HepG2 (cell line): ENCODE data around the gene ATG2A. TPM values are rescaled to one million over a fixed set of nuclear protein-coding genes. Genes with fewer than 3 reads are reported as not detected.

Source experiments
- HNF4G ChIP-seq, 2 experiments: sonication (generic) in 1 of 2; formaldehyde crosslinking in 1 of 2; IDR thresholded peaks; 2 replicates each; pipeline versions ENCODE4 v1.4.0 to v1.6.1; 2011 to 2020; ENCODE audit warnings: borderline replicate concordance in 2 of 2, low read depth in 2 of 2, mild to moderate bottlenecking in 2 of 2, low read length in 1 of 2, missing genetic modification reagents in 1 of 2, moderate library complexity in 1 of 2
- KDM1A ChIP-seq: IDR thresholded peaks from 2 replicates; pipeline ENCODE4 v1.6.1; 2016; ENCODE audit warnings: missing compliant biosample characterization
- TERF1 ChIP-seq: sonication (generic); formaldehyde crosslinking; IDR thresholded peaks from 2 replicates; pipeline ENCODE4 v1.8.0; 2022; ENCODE audit warnings: mild to moderate bottlenecking, missing genetic modification reagents, moderate library complexity
- THAP11 ChIP-seq: IDR thresholded peaks from 2 replicates; pipeline ENCODE4 v1.6.1; 2016; ENCODE audit warnings: missing biosample characterization, missing genetic modification reagents
- THAP8 ChIP-seq: sonication (generic); formaldehyde crosslinking; IDR thresholded peaks from 2 replicates; pipeline ENCODE4 v1.5.1; 2020; ENCODE audit warnings: missing genetic modification reagents, mild to moderate bottlenecking, borderline replicate concordance
- ZBTB25 ChIP-seq: IDR thresholded peaks from 2 replicates; pipeline ENCODE4 v1.6.1; 2018; ENCODE audit warnings: missing genetic modification reagents
- ZFP36L1 ChIP-seq: sonication (generic); formaldehyde crosslinking; IDR thresholded peaks from 2 replicates; pipeline ENCODE4 v1.8.0; 2022; ENCODE audit warnings: mild to moderate bottlenecking, missing genetic modification reagents, moderate library complexity
- ZMAT3 ChIP-seq: sonication (generic); formaldehyde crosslinking; conservative IDR thresholded peaks from 2 replicates; pipeline ENCODE4 v1.7.0; 2021; ENCODE audit warnings: missing genetic modification reagents
- ZNF124 ChIP-seq: sonication (generic); formaldehyde crosslinking; IDR thresholded peaks from 2 replicates; pipeline ENCODE4 v1.4.0; 2020; ENCODE audit warnings: missing genetic modification reagents
- ZNF362 ChIP-seq: sonication (generic); formaldehyde crosslinking; IDR thresholded peaks from 2 replicates; pipeline ENCODE4 v1.4.0; 2020; ENCODE audit warnings: missing genetic modification reagents, mild to moderate bottlenecking, borderline replicate concordance
- ZNF431 ChIP-seq: sonication (generic); formaldehyde crosslinking; IDR thresholded peaks from 2 replicates; pipeline ENCODE4 v1.9.0; 2022; ENCODE audit warnings: missing genetic modification reagents, low read depth, mild to moderate bottlenecking, borderline replicate concordance
- ZNF605 ChIP-seq: sonication (generic); formaldehyde crosslinking; IDR thresholded peaks from 2 replicates; pipeline ENCODE4 v1.8.0; 2022; ENCODE audit warnings: mild to moderate bottlenecking, missing genetic modification reagents
- ZNF710 ChIP-seq: sonication (generic); formaldehyde crosslinking; IDR thresholded peaks from 2 replicates; pipeline ENCODE4 v1.5.0; 2020; ENCODE audit warnings: mild to moderate bottlenecking, missing genetic modification reagents, borderline replicate concordance
- ZSCAN21 ChIP-seq: sonication (generic); formaldehyde crosslinking; IDR thresholded peaks from 2 replicates; pipeline ENCODE4 v1.8.0; 2022; ENCODE audit warnings: mild to moderate bottlenecking, missing genetic modification reagents, moderate library complexity, borderline replicate concordance
- polyA plus RNA-seq, 8 experiments: library from polyadenylated mRNA; depleted of rRNA in 3 of 8; stranded (reverse) in 7 of 8; unstranded in 1 of 8; fragments of >200 nt; fragmentation: Illumina TruSeq in 4 of 8; extraction: Trizol in 4 of 8; gene quantifications; 2 replicates each; pipeline versions ENCODE4 v1.2.1 to v1.2.3, GENCODE V29; 2011 to 2016; ENCODE audit warnings: low read depth in 4 of 8, missing spikeins in 1 of 8, mixed read lengths in 1 of 8; ENCODE audit not compliant: insufficient read depth in 1 of 8
- total RNA-seq, 5 experiments: library from RNA; depleted of rRNA; stranded (reverse); fragments of >200 nt; fragmentation: Illumina TruSeq; extraction: Trizol; gene quantifications; 2 replicates each; pipeline ENCODE4 v1.2.3, GENCODE V29; 2016; ENCODE audit warnings: low read depth in 1 of 5
- TF ChIP-seq, protein P1 (sequence below): sonication (generic); formaldehyde crosslinking; IDR thresholded peaks from 2 replicates; pipeline ENCODE4 v1.5.0; 2020; ENCODE audit warnings: missing genetic modification reagents
- TF ChIP-seq, protein P2 (sequence below): sonication (generic); formaldehyde crosslinking; IDR thresholded peaks from 2 replicates; pipeline ENCODE4 v1.4.0; 2020; ENCODE audit warnings: missing genetic modification reagents
- TF ChIP-seq, protein P3 (sequence below): IDR thresholded peaks from 2 replicates; pipeline ENCODE4 v1.6.1; 2016; ENCODE audit warnings: mild to moderate bottlenecking, missing biosample characterization, missing genetic modification reagents

ATG2A gene
- total and polyA plus RNA-seq, 2 of the 13 experiments (the other 11 are each of a cell fraction or from before 2014, with no cell fraction given): 6.7 to 8.0 TPM

GRCh38 chr11:64893194-64894069 is 23.6 kb downstream of the ATG2A start (continued):
- peak; percentile 59; the same call in 1 of the 2 replicates for TF ChIP-seq ZMAT3 (CRISPR knock-in tag)
- peak; percentile 72 for TF ChIP-seq THAP11 (CRISPR knock-in tag)
- peak; percentile 96 for TF ChIP-seq HNF4G (IDR thresholded peaks at IDR 0.05; ENCODE audit: borderline replicate concordance, low read depth, low read length)
- TF ChIP-seq HNF4G (CRISPR knock-in tag; IDR thresholded peaks at IDR 0.05; ENCODE audit: borderline replicate concordance, low read depth): peak; percentile 83; the same call in 1 of the 2 replicates
- no peak for TF ChIP-seq ZNF124
- TF ChIP-seq ZNF710 (CRISPR knock-in tag): no peak
- no peak for TF ChIP-seq ZNF431 (CRISPR knock-in tag)
- 0 out of 2 replicates have a peak, but pooled peaks have one; percentile 24 for TF ChIP-seq KDM1A (CRISPR knock-in tag)
- TF ChIP-seq ZNF605 (CRISPR knock-in tag): peak; percentile 49; the same call in 1 of the 2 replicates
- TF ChIP-seq, protein P1, sequence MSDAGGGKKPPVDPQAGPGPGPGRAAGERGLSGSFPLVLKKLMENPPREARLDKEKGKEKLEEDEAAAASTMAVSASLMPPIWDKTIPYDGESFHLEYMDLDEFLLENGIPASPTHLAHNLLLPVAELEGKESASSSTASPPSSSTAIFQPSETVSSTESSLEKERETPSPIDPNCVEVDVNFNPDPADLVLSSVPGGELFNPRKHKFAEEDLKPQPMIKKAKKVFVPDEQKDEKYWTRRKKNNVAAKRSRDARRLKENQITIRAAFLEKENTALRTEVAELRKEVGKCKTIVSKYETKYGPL: no peak
- TF ChIP-seq ZBTB25 (CRISPR knock-in tag): 0 out of 2 replicates have a peak, but pooled peaks have one; percentile 17
- TF ChIP-seq ZNF362: 0 out of 2 replicates have a peak, but pooled peaks have one; percentile 38
- TF ChIP-seq, protein P2, sequence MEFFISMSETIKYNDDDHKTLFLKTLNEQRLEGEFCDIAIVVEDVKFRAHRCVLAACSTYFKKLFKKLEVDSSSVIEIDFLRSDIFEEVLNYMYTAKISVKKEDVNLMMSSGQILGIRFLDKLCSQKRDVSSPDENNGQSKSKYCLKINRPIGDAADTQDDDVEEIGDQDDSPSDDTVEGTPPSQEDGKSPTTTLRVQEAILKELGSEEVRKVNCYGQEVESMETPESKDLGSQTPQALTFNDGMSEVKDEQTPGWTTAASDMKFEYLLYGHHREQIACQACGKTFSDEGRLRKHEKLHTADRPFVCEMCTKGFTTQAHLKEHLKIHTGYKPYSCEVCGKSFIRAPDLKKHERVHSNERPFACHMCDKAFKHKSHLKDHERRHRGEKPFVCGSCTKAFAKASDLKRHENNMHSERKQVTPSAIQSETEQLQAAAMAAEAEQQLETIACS (CRISPR knock-in tag): no peak
- TF ChIP-seq TERF1 (CRISPR knock-in tag): no peak
- TF ChIP-seq ZFP36L1 (CRISPR knock-in tag): 0 out of 2 replicates have a peak, but pooled peaks have one; percentile 32
- TF ChIP-seq, protein P3, sequence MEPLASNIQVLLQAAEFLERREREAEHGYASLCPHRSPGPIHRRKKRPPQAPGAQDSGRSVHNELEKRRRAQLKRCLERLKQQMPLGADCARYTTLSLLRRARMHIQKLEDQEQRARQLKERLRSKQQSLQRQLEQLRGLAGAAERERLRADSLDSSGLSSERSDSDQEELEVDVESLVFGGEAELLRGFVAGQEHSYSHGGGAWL (CRISPR knock-in tag): peak; percentile 77; the same call in 1 of the 2 replicates
- peak; percentile 66; the same call in 1 of the 2 replicates for TF ChIP-seq ZSCAN21 (CRISPR knock-in tag)
- TF ChIP-seq THAP8 (CRISPR knock-in tag): peak; percentile 84; the same call in 1 of the 2 replicates
